Measurements from ENCODE around the gene GAB2. TPM values are rescaled to one million over a fixed set of nuclear protein-coding genes. Genes with fewer than 3 reads are reported as not detected.

Gene GAB2
- total RNA-seq, 4 donors from 2014 or later, result 26.3 to 84.8 (median 26.6) TPM

DNA sequence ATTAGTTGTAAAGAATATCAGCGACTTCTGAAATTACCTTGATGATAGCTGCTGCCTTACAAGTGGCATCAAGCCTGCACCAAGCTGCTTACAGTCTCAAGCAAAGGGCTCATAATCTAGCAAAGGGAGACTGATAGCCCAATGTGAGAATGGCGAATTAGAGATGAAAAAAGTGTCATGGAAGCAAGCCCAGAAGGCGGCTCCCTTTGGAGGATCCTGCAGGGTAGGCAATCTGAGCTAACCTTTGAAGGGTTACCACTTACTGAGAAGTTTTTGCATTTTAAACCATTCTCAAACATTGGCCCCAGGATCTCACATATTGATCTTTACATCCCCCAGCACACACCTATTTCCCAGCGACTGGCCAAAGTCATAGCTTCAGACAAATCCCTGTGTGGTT, 18.5 kb downstream of the GAB2 start:
- no peak for ATAC-seq
- TF ChIP-seq, protein P1, sequence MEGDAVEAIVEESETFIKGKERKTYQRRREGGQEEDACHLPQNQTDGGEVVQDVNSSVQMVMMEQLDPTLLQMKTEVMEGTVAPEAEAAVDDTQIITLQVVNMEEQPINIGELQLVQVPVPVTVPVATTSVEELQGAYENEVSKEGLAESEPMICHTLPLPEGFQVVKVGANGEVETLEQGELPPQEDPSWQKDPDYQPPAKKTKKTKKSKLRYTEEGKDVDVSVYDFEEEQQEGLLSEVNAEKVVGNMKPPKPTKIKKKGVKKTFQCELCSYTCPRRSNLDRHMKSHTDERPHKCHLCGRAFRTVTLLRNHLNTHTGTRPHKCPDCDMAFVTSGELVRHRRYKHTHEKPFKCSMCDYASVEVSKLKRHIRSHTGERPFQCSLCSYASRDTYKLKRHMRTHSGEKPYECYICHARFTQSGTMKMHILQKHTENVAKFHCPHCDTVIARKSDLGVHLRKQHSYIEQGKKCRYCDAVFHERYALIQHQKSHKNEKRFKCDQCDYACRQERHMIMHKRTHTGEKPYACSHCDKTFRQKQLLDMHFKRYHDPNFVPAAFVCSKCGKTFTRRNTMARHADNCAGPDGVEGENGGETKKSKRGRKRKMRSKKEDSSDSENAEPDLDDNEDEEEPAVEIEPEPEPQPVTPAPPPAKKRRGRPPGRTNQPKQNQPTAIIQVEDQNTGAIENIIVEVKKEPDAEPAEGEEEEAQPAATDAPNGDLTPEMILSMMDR (IDR thresholded peaks at IDR 0.05), result no peak
- no peak for TF ChIP-seq POLR2A (IDR thresholded peaks at IDR 0.05)
- TF ChIP-seq POLR2AphosphoS5 (IDR thresholded peaks at IDR 0.05), result no peak
- no peak for TF ChIP-seq EP300 (IDR thresholded peaks at IDR 0.05)
- Histone ChIP-seq H3K4me1 (peaks cover 0 to 42% (median 3%) of the 10 kb centered on the region in 3 donors), H3K36me3 (no peaks in the 10 kb centered on the region), H3K9me3 (no peaks in the 10 kb centered on the region), H3K4me3 (no peak overlapping the region), H3K27me3 (no peaks in the 10 kb centered on the region), H3K27ac (no peak overlapping the region)
- WGBS, 2 donors (ENCODE audit: low coverage in 1 of 2), result 83 to 87% methylated on average over 4 of the region's 4 CpGs

DNA sequence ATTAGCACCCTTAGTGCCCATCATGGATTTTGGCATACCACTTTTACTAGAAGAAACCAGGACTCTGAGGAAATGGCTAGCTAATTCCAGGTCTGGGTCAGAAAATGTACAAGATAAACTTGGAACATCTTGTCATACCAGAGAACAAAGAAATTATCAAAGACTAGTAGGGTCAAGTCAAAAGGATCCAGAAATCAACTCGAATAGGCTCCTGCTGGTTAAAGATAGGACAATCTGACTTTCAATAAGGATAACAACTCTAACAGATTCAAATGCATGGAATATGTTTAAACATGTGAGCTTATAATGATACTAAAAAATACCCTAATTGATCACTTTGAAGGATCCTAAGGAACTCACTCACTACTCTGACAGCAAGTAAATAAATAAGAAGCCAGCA, 18.9 kb downstream of the GAB2 start:
- WGBS, 2 donors (ENCODE audit: low coverage in 1 of 2), result 82% methylated on average over 1 of the region's 1 CpG; no CpG with 5 or more reads in 1 of the 2 donors
- Histone ChIP-seq H3K9me3 (no peaks in the 10 kb centered on the region), H3K4me1 (peaks cover 0 to 38% (median 3%) of the 10 kb centered on the region in 3 donors), H3K4me3 (no peak overlapping the region), H3K36me3 (no peaks in the 10 kb centered on the region), H3K27ac (no peak overlapping the region), H3K27me3 (no peaks in the 10 kb centered on the region)
- ATAC-seq, result no peak
- TF ChIP-seq EP300 (IDR thresholded peaks at IDR 0.05) (no peak), POLR2AphosphoS5 (IDR thresholded peaks at IDR 0.05) (no peak), POLR2A (IDR thresholded peaks at IDR 0.05) (no peak)
- TF ChIP-seq, protein P1 (IDR thresholded peaks at IDR 0.05), result no peak

DNA sequence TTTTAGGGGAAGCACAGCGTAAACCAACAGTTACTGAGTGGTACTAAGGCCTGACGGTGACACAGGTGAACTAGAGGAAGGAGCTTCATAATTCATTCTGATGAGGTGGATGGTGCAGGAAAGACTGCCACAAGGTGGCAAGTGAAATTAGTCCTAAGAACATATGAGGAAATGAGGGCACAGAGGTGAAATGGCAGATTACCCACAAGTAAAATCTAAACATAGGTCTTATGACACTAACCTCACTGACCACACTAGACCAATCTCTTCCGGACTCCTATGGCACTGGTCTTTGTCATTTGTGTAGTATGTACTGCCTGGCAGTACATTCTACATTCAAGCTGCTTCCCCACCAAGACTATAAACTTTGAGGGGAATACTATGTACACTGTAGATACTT, 20.2 kb downstream of the GAB2 start:
- H3K4me1 ChIP-seq, result peaks cover 0 to 37% (median 3%) of the 10 kb centered on the region in 3 donors
- no peak for ATAC-seq
- TF ChIP-seq, protein P1 (IDR thresholded peaks at IDR 0.05), result no peak
- no peak for TF ChIP-seq POLR2AphosphoS5 (IDR thresholded peaks at IDR 0.05)
- TF ChIP-seq POLR2A (IDR thresholded peaks at IDR 0.05), result no peak
- no peak for TF ChIP-seq EP300 (IDR thresholded peaks at IDR 0.05)
- no peak overlapping the region for H3K4me3 ChIP-seq
- H3K9me3 ChIP-seq, result no peaks in the 10 kb centered on the region
- no peaks in the 10 kb centered on the region for H3K36me3 ChIP-seq
- 84 to 100% methylated on average over 2 to 3 of the region's 3 CpGs for WGBS, 2 donors (ENCODE audit: low coverage in 1 of 2)
- no peak overlapping the region for H3K27ac ChIP-seq
- no peaks in the 10 kb centered on the region for H3K27me3 ChIP-seq

DNA sequence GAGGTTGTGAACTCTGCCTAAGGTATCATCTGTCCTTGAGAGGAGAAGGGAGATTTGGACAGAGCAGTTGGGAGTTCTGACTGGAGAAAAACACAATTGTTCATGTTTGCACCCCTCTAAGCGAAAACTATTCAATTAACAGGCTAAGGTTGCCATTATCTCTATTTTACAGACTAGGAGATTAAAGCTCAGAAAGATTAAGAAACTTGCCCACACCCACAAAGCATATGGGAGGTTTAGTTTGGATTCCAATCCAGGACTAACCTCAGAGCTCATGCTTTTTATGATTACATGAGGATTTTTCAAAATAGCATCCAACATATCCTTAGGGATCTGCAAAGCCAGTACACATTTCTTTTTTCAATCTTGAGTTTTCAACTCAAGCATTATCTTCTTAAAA, 22.0 kb downstream of the GAB2 start:
- Histone ChIP-seq H3K4me3 (no peak overlapping the region), H3K4me1 (peaks cover 0 to 37% (median 3%) of the 10 kb centered on the region in 3 donors), H3K9me3 (no peaks in the 10 kb centered on the region), H3K36me3 (no peaks in the 10 kb centered on the region), H3K27ac (no peak overlapping the region), H3K27me3 (no peaks in the 10 kb centered on the region)
- 79 to 100% methylated on average over 1 of the region's 1 CpG for WGBS, 2 donors (ENCODE audit: low coverage in 1 of 2)
- no peak for TF ChIP-seq POLR2A (IDR thresholded peaks at IDR 0.05)
- TF ChIP-seq, protein P1 (IDR thresholded peaks at IDR 0.05), result no peak
- no peak for TF ChIP-seq POLR2AphosphoS5 (IDR thresholded peaks at IDR 0.05)
- no peak for TF ChIP-seq EP300 (IDR thresholded peaks at IDR 0.05)
- no peak for ATAC-seq

DNA sequence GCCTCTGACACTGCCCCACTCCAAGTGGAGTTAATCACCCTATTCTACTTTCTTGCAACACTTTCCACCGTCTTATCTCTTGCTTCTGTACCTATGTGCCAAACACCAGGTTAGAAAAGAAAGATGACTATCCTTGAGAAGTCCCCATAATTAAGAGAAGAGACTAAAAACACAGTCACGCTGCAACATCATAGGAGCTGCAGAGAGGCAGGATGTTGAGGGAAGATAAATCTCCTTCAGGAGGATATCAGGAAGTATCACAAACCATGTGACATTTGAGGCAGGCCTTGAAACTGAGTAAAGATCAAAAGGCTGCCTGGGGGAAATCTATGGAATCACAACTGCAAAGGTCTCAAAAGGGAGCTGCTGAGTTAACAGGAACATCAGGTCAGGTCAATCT, 24.8 kb downstream of the GAB2 start:
- ATAC-seq, result no peak
- no peak overlapping the region for H3K27ac ChIP-seq
- H3K4me3 ChIP-seq, result no peak overlapping the region
- no peak for TF ChIP-seq POLR2A (IDR thresholded peaks at IDR 0.05)
- no peaks in the 10 kb centered on the region for H3K27me3 ChIP-seq
- H3K9me3 ChIP-seq, result no peaks in the 10 kb centered on the region
- peaks cover 0 to 19% (median 0%) of the 10 kb centered on the region in 3 donors for H3K4me1 ChIP-seq
- no peaks in the 10 kb centered on the region for H3K36me3 ChIP-seq
- WGBS, 2 donors (ENCODE audit: low coverage in 1 of 2), result 29 to 56% methylated on average over 2 of the region's 2 CpGs
